Anterior cingulate cortex (tissue), 58 donors: ENCODE results near the gene SUN1.

ENCODE experiments used
- DNase-seq, 58 donors: peaks; one replicate each; lab custom pipeline; 2025; lab: John Stamatoyannopoulos, UW

SUN1 gene

GRCh38 chr7:898855-899681, 66.8 kb downstream of the SUN1 start:
- DNase-seq, result no peak

- no peak for DNase-seq
Observed at GRCh38 chr7:899806-900205, 67.5 kb downstream of the SUN1 start.

DNA sequence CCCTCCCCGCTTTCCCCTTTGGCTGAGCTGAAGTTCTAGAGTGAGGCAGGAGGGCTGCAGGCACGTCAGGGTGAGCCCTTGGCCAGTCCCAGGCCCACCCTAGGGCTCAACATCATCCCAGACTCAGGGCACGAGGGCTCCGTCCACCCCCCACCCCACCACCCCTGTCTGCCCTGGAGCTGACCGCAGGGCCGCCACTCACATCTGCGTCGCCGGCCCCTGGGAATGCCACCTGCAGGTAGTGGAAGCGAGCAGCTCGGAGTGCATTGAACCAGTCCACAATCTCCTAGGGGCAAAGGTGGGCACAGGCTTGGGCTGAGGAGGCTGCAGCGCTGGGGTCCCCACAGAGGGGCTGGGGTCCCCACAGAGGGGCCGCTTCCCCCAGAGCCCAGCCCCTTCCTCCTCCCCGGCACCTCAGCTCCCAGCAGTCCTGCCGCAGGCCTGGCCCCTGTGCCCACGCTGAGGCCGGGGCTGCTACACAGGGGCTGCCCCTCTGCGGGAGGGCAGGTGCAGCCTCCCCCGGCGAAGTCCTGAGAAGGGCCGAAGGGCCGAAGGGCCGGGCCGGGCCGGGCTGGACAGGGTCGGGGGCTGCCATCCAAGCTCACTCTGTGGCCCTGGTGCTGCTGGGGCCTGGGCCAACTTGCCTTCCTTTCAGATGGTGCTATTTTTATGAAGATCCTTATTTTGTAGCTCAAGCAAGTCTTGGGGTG, 68.2 kb downstream of the SUN1 start:
- no peak for DNase-seq

GRCh38 chr7:901041-901387, 68.7 kb downstream of the SUN1 start:
- no peak for DNase-seq

DNA sequence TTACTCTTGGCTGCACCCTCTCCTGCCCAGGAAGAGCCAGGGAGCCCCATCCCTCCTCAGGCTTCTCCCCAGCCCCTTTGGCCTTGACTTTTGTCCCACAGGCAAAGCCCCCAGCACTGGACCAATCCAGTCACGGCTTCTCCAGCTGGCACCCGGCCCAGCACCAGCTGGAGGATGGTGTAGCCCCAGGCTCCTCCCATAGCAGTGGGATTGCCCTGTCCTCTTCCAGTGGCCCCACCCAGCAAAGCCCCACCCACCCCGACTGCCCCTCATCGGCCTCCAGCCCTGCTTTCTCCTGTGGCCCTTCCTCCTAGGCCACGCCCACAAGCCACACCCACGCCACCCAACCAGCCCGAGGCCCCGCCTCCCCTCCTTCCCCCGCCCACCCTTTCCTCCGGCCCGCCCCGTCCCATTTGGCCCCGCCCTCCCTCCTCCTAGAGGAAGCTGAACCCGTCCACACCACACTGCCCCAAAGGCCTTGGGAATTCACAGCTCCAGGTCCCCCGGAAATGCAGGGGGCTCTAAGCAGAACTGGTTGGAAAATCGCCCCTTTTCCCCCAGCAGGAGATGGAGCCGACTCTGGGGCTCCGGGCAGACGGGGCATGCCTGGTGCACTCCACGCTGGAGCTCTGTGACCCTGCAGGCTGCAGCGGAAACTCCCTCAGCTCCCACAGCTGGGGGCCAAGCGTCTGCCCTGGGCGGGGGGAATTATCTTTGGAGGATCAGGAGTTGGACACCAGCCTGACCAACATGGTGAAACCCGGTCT, 69.3 kb downstream of the SUN1 start:
- peak in 43 of 58 donors; percentile 23 to 84 (median 53) for DNase-seq

DNA sequence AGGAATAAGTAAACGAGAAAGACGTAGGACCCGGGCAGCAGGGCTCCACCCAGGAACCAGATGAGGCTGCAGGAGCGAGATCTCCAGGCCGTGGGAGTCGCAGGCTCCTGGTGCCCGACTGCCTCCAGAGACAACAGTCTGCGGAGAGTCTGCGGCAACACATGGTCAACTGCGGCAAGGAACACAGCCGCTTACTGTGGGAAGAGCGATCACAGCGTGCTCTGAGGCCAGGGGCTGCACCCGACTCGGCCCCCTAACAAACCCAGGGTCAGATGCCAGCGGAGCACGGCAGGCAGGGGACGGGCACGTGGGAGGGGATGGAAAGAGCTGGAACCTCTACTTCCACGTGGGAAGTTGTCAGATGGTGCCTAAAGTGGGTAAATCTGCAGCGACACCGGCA, 70.7 kb downstream of the SUN1 start:
- peak in 1 of 58 donors; percentile 56 for DNase-seq

DNA sequence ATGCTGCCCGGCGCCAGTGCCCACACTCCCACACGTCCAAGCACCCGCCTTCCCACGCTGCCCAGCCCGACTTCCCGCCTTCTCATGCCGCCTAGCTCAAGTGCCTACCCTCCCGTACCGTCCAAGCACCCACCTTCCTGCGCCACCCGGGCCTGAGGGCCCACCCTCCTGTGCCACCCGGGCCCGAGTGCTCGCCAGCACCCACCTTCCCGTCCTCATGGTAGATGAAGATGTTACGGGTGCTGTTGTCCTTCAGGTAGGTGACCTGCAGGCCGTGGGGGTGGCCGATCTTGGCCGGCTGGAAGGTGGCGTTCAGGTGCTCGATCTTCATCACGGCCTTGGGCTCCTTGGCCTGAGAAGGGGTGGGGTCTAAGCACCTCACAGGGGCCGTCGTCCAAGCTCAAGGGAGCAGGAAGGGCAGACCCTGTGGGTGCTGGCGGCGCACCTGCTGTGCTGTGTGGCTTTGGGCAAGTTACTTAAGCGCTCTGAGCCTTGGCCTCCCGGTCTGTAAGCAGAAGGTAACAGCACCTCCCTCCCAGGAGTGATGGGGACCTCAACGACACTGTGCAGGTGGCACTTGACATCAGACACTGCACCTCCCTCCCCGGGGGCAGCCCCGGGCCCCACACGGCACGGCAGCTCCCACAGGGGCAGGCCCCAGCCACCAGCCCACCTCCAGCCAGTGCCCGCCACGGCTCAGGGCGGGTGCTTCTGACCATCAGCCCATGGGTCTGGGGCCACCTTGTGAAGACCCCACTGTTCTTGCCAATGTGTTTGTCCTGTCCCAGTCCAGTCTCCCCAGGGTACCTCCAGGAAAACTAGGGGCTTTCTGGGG, 71.9 kb downstream of the SUN1 start:
- DNase-seq, result no peak

DNA sequence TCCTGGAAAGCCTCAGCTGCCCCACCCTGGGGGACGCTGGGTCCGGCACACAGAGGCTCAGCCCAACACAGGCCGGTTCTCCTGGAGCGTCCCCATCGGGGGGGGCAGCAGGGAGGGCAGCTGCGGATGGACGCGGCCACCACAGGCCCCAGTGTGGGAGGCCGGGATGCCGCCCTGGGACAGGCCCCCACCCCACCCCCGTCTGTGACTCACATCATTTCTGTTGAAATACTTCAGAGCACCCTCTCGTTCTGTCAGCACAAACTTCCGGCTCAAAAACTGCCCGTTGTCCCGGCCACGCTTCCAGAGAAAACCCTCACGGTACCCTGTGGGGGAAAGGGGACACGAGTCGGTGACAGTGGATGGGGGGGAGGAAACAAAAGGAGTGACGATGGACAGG, 72.6 kb downstream of the SUN1 start:
- no peak for DNase-seq

GRCh38 chr7:906776-907157, 74.5 kb downstream of the SUN1 start:
- DNase-seq, result no peak

DNA sequence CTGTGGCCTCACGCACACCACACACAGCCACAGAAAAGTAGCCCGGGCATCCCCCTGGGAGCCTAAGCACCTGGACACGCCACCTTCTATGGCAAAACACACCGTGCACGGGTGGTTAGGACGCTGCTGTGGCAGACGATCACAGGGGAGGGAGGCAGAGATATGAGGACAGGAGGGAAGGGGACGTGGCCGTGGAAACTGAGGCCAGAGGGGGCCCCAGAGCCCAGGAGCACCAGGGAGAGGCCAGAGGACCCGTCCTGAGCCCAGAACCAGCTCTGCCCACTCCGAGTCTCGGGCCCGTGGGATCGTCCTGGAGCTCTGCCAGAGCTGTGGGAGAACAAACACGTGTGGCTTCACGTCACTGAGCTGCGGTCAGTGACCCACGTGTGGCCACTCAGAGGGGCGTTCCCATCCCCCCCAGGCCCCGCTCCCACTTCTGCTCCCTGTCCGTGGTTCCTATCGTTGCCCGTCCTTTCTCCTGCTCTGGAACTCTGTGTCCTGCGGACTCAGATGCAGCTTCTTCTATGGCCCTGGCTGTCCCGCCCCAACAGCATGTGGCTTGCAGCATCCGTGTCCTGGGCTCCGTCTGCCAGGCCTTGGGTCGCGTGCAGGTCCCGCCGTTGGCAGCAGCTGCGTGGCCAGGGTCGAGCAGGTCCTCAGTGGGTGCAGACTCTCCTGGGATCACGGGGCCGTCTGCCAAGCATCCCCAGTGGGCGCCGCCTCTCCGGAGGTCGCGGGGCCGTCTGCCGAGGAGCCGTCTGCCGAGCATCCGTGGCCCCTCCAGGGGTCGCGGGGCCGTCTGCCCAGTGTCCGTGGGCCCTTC, 75.1 kb downstream of the SUN1 start:
- DNase-seq, result peak in 6 of 58 donors; percentile 18 to 56 (median 42)

GRCh38 chr7:908159-908581, 75.9 kb downstream of the SUN1 start:
- no peak for DNase-seq

DNA sequence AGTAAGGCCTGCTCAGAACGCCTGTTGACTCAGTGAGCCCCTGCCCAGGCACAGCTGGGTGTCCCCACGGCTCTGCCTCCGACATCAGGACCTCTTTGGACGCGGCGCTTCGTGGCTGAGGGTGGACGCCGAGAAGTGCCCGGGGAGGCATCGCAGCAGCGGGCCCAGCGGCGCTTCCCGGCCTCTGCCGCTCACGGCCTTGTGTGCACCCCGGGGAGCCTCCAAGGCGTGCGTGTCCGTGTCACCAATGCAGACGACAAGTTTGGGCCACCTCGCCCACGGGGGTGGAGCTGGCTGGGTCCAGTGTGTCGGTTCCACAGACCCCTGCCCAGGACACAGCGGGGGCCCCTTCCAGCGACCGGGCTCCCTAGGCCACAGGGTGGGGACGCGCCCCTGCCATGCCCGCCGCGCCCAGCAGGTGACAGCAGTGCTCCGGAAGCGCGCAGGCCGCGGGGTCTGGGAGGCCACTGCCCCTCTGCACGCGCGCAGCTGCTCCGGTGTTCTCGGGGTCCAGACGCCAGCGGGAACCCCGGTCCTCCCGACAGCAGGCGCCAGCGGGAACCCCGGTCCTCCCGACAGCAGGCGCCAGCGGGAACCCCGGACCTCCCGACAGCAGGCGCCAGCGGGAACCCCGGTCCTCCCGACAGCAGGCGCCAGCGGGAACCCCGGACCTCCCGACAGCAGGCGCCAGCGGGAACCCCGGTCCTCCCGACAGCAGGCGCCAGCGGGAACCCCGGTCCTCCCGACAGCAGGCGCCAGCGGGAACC, 76.5 kb downstream of the SUN1 start:
- DNase-seq, result peak in 27 of 58 donors; percentile 17 to 63 (median 36)

DNA sequence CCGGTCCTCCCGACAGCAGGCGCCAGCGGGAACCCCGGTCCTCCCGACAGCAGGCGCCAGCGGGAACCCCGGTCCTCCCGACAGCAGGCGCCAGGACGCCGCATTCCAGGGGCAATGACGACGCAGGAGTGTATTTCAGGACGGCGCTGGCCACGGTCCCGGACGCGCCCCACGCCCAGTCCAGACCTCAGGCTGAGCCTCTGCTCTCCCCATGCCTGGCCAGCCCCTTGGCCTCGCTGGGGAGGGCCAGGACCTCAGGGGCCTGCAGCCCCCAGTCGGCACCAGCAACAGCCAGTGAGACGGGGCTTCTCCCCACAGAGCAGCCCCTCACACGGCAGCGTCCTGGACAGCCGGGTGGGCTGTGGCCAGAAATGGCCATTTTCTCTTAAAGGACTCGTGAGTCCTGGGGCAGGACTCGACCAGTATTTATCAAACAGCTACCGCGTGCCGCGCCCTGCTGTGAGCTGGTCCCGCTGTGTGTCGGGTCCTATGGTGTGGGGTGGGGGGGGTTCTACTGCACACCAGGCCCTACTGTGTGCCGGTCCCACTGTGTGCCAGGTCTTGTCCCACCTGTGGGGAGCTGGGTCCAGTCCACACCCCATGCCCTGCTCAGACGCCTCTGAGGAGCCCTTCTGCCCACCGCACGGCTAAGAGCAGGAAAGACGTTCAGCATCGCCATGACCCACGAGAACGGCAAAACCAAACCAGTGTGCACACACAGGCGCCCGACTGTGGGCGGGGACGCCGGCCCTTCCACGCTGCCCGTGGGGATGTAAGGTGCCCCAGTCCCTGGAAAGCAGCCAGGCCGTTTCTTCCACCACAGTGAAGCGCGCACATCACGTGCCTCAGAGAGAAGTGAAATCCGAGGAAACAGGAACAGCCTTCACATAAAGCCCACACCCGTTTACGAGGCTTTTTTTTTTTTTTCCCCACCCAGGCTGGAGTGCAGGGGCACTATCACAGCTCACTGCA, 77.4 kb downstream of the SUN1 start:
- DNase-seq, result peak in 32 of 58 donors; percentile 18 to 71 (median 42)

GRCh38 chr7:910441-910861, 78.2 kb downstream of the SUN1 start:
- no peak for DNase-seq

DNA sequence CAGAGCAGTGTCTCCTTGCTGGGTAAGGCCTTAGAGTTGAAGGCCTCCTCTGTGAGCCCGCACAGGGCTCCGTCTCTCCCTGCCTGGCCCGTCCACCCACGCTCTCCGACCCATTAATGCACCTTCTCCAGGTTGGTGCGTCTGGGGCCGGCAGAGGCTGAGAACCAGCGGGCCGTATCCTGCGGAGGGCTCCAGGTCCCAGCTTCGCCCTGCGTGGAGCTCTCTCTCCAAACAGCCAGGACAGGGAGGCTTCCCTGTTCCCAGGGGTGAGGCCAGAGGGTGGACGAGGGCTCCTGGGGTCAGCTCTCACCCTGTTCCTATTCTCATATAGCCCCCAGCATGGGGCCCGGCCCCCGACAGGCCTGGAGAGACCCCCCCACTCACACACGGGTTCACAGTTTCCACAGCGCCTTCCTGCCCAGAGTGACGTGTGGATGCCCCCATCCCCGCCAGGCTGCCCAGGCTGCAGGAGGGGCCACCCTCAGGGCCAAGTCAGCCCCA, 78.7 kb downstream of the SUN1 start:
- DNase-seq, result no peak

DNA sequence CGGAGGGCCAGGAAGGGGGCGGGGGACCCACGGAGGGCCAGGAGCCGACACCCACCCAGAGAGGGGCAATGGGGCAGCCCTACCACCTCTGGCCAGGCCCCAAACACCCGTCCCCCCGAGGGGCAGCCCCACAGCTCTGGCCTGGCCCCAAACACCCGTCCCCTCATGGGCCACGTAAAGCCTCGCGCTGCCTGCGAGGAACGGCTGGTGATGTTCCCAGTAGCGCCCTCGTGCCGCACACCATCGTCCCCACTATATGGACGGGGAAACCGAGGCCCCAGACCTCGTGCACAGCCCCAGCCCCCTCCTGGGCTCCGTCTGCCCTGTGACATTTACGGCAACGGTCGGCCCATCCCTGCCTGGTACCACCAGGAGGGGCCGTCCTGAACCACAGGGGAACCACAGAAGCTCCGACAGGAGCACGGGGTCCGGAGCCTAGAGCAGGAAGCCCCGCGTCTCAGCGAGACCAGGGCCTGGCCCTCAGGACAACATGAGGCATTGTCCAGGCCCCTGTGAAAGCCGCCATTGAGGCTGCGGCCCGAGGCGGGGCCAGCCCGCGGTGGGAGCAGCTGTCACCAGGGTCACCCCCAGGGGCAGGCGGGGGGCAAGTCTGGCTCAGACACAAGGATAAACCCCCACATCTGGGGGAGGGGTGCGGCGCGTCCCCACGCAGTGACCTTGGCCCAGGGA, 79.7 kb downstream of the SUN1 start:
- peak in 46 of 58 donors; percentile 16 to 93 (median 70) for DNase-seq
